Karpas-422 (cell line): ENCODE results near the gene NEK6. TPM values are rescaled to one million over a fixed set of nuclear protein-coding genes. Genes with fewer than 3 reads are reported as not detected.

Experiments
- DNase-seq: peaks from one replicate; pipeline ENCODE4 v3.0.0-alpha.2; 2015
- H2AFZ ChIP-seq: fragments of 200-600 bp; sonication (generic); 2 replicates; pipeline ENCODE4 v1.6.1; 2014; ENCODE audit warnings: antibody characterized with exemption, low read length, mixed read lengths
- H3K27ac ChIP-seq: fragments of 200-600 bp; sonication (generic); 2 replicates; pipeline ENCODE4 v1.5.1; 2014; ENCODE audit warnings: mild to moderate bottlenecking, low read length, moderate library complexity
- H3K27me3 ChIP-seq: fragments of 200-600 bp; sonication (generic); 2 replicates; pipeline ENCODE4 v1.6.1; 2014; ENCODE audit warnings: low read length, mixed read lengths
- H3K36me3 ChIP-seq: fragments of 200-600 bp; sonication (generic); 2 replicates; pipeline ENCODE4 v1.6.1; 2014; ENCODE audit warnings: low read length, mixed read lengths; ENCODE audit not compliant: insufficient read depth
- H3K4me1 ChIP-seq: fragments of 200-600 bp; sonication (generic); 2 replicates; pipeline ENCODE4 v1.6.1; 2014; ENCODE audit warnings: mild to moderate bottlenecking, low read length, mixed read lengths
- H3K4me2 ChIP-seq: fragments of 200-600 bp; sonication (generic); 2 replicates; pipeline ENCODE4 v1.6.1; 2014; ENCODE audit warnings: low read length, low read depth, mild to moderate bottlenecking; ENCODE audit not compliant: poor library complexity, severe bottlenecking
- H3K4me3 ChIP-seq: fragments of 200-600 bp; sonication (generic); 2 replicates; pipeline ENCODE4 v1.5.1; 2014; ENCODE audit warnings: mild to moderate bottlenecking, antibody characterized with exemption, low read length, mixed read lengths
- H3K79me2 ChIP-seq: fragments of 200-600 bp; sonication (generic); 2 replicates; pipeline ENCODE4 v1.6.1; 2014; ENCODE audit warnings: mild to moderate bottlenecking, low read length, mixed read lengths
- H3K9ac ChIP-seq: fragments of 200-600 bp; sonication (generic); 2 replicates; pipeline ENCODE4 v1.6.0; 2014; ENCODE audit warnings: low read length
- H3K9me2 ChIP-seq: fragments of 200-600 bp; sonication (generic), shearing (Covaris generic); replicated peaks from 2 replicates; pipeline ENCODE4 v1.6.0; 2014; ENCODE audit warnings: mild to moderate bottlenecking, low read length, moderate library complexity; ENCODE audit not compliant: insufficient read depth
- H3K9me3 ChIP-seq: fragments of 300-700, 200-600 bp; sonication (generic); 2 replicates; pipeline ENCODE4 v1.6.1; 2014; ENCODE audit warnings: low read length, mixed read lengths
- H4K20me1 ChIP-seq: fragments of 200-600 bp; sonication (generic); 2 replicates; pipeline ENCODE4 v1.6.1; 2014; ENCODE audit warnings: mild to moderate bottlenecking, antibody characterized with exemption, low read length, low read depth; ENCODE audit not compliant: insufficient read depth
- total RNA-seq: library from RNA; depleted of rRNA; stranded (reverse); fragments of >200 nt; shearing (Covaris generic); gene quantifications from 2 replicates; pipeline ENCODE4 v1.2.3, GENCODE V29; 2014; ENCODE audit warnings: low replicate concordance

Gene NEK6
- total RNA-seq, 1 experiment from 2014 or later, result 77.9 TPM

- Histone ChIP-seq H3K79me2 (no peaks in the 10 kb centered on the region), H2AFZ (no peak overlapping the region), H3K4me1 (no peaks in the 10 kb centered on the region), H3K4me3 (no peak overlapping the region), H3K36me3 (peaks cover 57% of the 10 kb centered on the region), H3K9ac (no peak overlapping the region), H3K9me3 (no peaks in the 10 kb centered on the region), H3K27ac (no peak overlapping the region), H4K20me1 (peaks cover 26% of the 10 kb centered on the region; the same call in 1 of the 2 replicates), H3K9me2 (no peaks in the 10 kb centered on the region), H3K27me3 (no peaks in the 10 kb centered on the region), H3K4me2 (no peak overlapping the region)
- DNase-seq, result no peak
Observed at GRCh38 chr9:124350494-124351263, 92.9 kb downstream of the NEK6 start.

GRCh38 chr9:124351672-124352468 lies 94.1 kb downstream of the NEK6 start:
- Histone ChIP-seq H3K79me2 (no peaks in the 10 kb centered on the region), H3K4me1 (no peaks in the 10 kb centered on the region), H3K27ac (no peak overlapping the region), H3K9me2 (no peaks in the 10 kb centered on the region), H3K4me3 (no peak overlapping the region), H3K9ac (no peak overlapping the region), H3K9me3 (no peaks in the 10 kb centered on the region), H3K4me2 (no peak overlapping the region), H2AFZ (no peak overlapping the region), H3K27me3 (no peaks in the 10 kb centered on the region), H3K36me3 (peaks cover 57% of the 10 kb centered on the region), H4K20me1 (peaks cover 33% of the 10 kb centered on the region; the same call in 1 of the 2 replicates)
- no peak for DNase-seq

- Histone ChIP-seq H3K27me3 (no peaks in the 10 kb centered on the region), H4K20me1 (peaks cover 40% of the 10 kb centered on the region; the same call in 1 of the 2 replicates), H3K9me2 (no peaks in the 10 kb centered on the region), H3K79me2 (peaks cover 3% of the 10 kb centered on the region), H3K4me1 (no peaks in the 10 kb centered on the region), H3K36me3 (peaks cover 51% of the 10 kb centered on the region), H3K4me3 (no peak overlapping the region), H3K27ac (no peak overlapping the region), H2AFZ (no peak overlapping the region), H3K9ac (no peak overlapping the region), H3K9me3 (no peaks in the 10 kb centered on the region), H3K4me2 (no peak overlapping the region)
- DNase-seq, result no peak
Observed at GRCh38 chr9:124352616-124353015, 94.9 kb downstream of the NEK6 start.

- Histone ChIP-seq H4K20me1 (peaks cover 45% of the 10 kb centered on the region; the same call in 1 of the 2 replicates), H3K9me3 (no peaks in the 10 kb centered on the region), H3K9ac (no peak overlapping the region), H3K79me2 (peaks cover 9% of the 10 kb centered on the region), H3K27me3 (no peaks in the 10 kb centered on the region), H3K36me3 (peaks cover 48% of the 10 kb centered on the region), H3K4me1 (no peaks in the 10 kb centered on the region), H3K27ac (no peak overlapping the region), H2AFZ (no peak overlapping the region), H3K9me2 (no peaks in the 10 kb centered on the region), H3K4me3 (no peak overlapping the region), H3K4me2 (no peak overlapping the region)
- DNase-seq, result no peak
Observed at GRCh38 chr9:124353166-124353768, 95.5 kb downstream of the NEK6 start.

- Histone ChIP-seq H3K9ac (no peak overlapping the region), H3K36me3 (peaks cover 42% of the 10 kb centered on the region), H3K27me3 (no peaks in the 10 kb centered on the region), H3K79me2 (peaks cover 11% of the 10 kb centered on the region), H3K4me3 (no peak overlapping the region), H2AFZ (no peak overlapping the region), H3K9me2 (no peaks in the 10 kb centered on the region), H3K9me3 (no peaks in the 10 kb centered on the region), H3K4me1 (no peaks in the 10 kb centered on the region), H4K20me1 (peaks cover 45% of the 10 kb centered on the region; the same call in 1 of the 2 replicates), H3K27ac (no peak overlapping the region), H3K4me2 (no peak overlapping the region)
- DNase-seq, result no peak
Observed at GRCh38 chr9:124353811-124354274, 96.1 kb downstream of the NEK6 start.

GRCh38 chr9:124354346-124355038 lies 96.7 kb downstream of the NEK6 start:
- H3K9ac ChIP-seq, result no peak overlapping the region
- peaks cover 50% of the 10 kb centered on the region for H4K20me1 ChIP-seq
- H3K4me2 ChIP-seq, result no peak overlapping the region
- no peaks in the 10 kb centered on the region for H3K9me3 ChIP-seq
- H3K27me3 ChIP-seq, result no peaks in the 10 kb centered on the region
- no peak overlapping the region for H3K4me3 ChIP-seq
- peaks cover 16% of the 10 kb centered on the region for H3K79me2 ChIP-seq
- DNase-seq, result no peak
- H3K4me1 ChIP-seq, result peaks cover 5% of the 10 kb centered on the region
- no peak overlapping the region for H3K27ac ChIP-seq
- H3K9me2 ChIP-seq, result no peaks in the 10 kb centered on the region
- peaks cover 36% of the 10 kb centered on the region; the same call in 1 of the 2 replicates for H3K36me3 ChIP-seq
- H2AFZ ChIP-seq, result no peak overlapping the region

- H3K27me3 ChIP-seq, result no peaks in the 10 kb centered on the region
- H3K4me3 ChIP-seq, result no peak overlapping the region
- H3K9me2 ChIP-seq, result no peaks in the 10 kb centered on the region
- H3K9me3 ChIP-seq, result no peaks in the 10 kb centered on the region
- H3K9ac ChIP-seq, result no peak overlapping the region
- H3K79me2 ChIP-seq, result peaks cover 20% of the 10 kb centered on the region
- peaks cover 56% of the 10 kb centered on the region for H4K20me1 ChIP-seq
- H2AFZ ChIP-seq, result no peak overlapping the region
- DNase-seq, result no peak
- H3K4me2 ChIP-seq, result no peak overlapping the region
- H3K36me3 ChIP-seq, result peaks cover 31% of the 10 kb centered on the region; the same call in 1 of the 2 replicates
- peaks cover 10% of the 10 kb centered on the region for H3K4me1 ChIP-seq
- no peak overlapping the region for H3K27ac ChIP-seq
Observed at GRCh38 chr9:124355039-124355940, 97.5 kb downstream of the NEK6 start.
